NCI-H526 treated with DMSO at 0.1 percent for 48 hours (cell line): ENCODE measurements around the gene C2orf80.
"Not testable (repeated sequence)": the region's sequence is repeated elsewhere in the genome, so short reads cannot be mapped to it uniquely, and the experiment has no call there.

ENCODE experiments used
- DNase-seq: peaks from one replicate; lab custom pipeline; 2025; lab: John Stamatoyannopoulos, UW

Gene C2orf80

GRCh38 chr2:208179028-208179609, 10.7 kb downstream of the C2orf80 start:
- no peak for DNase-seq

- DNase-seq: no peak
Observed at GRCh38 chr2:208175840-208176153, 14.0 kb downstream of the C2orf80 start.

- DNase-seq: peak; percentile 77
Observed at GRCh38 chr2:208175069-208175839, 14.6 kb downstream of the C2orf80 start.

- DNase-seq: no peak
Observed at GRCh38 chr2:208174144-208174543, 15.7 kb downstream of the C2orf80 start.

- no peak for DNase-seq
Observed at GRCh38 chr2:208172125-208172524, 17.7 kb downstream of the C2orf80 start.

- no peak for DNase-seq
Observed at GRCh38 chr2:208164951-208165755, 24.7 kb downstream of the C2orf80 start.

- DNase-seq: no peak
Observed at GRCh38 chr2:208163489-208163888, 26.3 kb downstream of the C2orf80 start, which contains the start of gene CRYGA. TSS of gene CRYGA (minus strand) at chr2:208163589. CDS start at chr2:208163556, 33 bp downstream.

GRCh38 chr2:208156439-208156838, 33.4 kb downstream of the C2orf80 start:
- DNase-seq: no peak

GRCh38 chr2:208153156-208153555, 36.7 kb downstream of the C2orf80 start:
- no peak for DNase-seq

- no peak for DNase-seq
Observed at GRCh38 chr2:208150956-208151355, 38.9 kb downstream of the C2orf80 start.

- no peak for DNase-seq
Observed at GRCh38 chr2:208150094-208150493, 39.7 kb downstream of the C2orf80 start.

GRCh38 chr2:208148803-208149202, 41.0 kb downstream of the C2orf80 start:
- no peak for DNase-seq

GRCh38 chr2:208147759-208148158, 42.1 kb downstream of the C2orf80 start:
- DNase-seq: no peak

GRCh38 chr2:208147008-208147407, 42.8 kb downstream of the C2orf80 start:
- no peak for DNase-seq

- no peak for DNase-seq
Observed at GRCh38 chr2:208146006-208146405, 43.8 kb downstream of the C2orf80 start, which contains the start of gene CRYGB. TSS of gene CRYGB (minus strand) at chr2:208146158. CDS start at chr2:208146120, 38 bp downstream.

- DNase-seq: no peak
Observed at GRCh38 chr2:208142925-208143799, 46.7 kb downstream of the C2orf80 start.

GRCh38 chr2:208142240-208142924, 47.4 kb downstream of the C2orf80 start:
- no peak for DNase-seq

GRCh38 chr2:208139447-208139846, 50.4 kb downstream of the C2orf80 start:
- DNase-seq: no peak

GRCh38 chr2:208138334-208138733, 51.5 kb downstream of the C2orf80 start:
- DNase-seq: not testable (repeated sequence)

GRCh38 chr2:208136716-208137094, 53.1 kb downstream of the C2orf80 start:
- no peak for DNase-seq
